K562 (cell line): ENCODE results near the gene NUDT21. TPM values are rescaled to one million over a fixed set of nuclear protein-coding genes. Genes with fewer than 3 reads are reported as not detected.

Source experiments
- ADNP ChIP-seq: fragments of 200-800 bp; sonication (Bioruptor generic); IDR thresholded peaks from 2 replicates; pipeline ENCODE4 v1.6.1; 2016; ENCODE audit warnings: missing genetic modification characterization, missing compliant biosample characterization
- CREB1 ChIP-seq, 2 experiments: sonication (generic) in 1 of 2; formaldehyde crosslinking in 1 of 2; IDR thresholded peaks; 2 replicates each; pipeline versions ENCODE4 v1.6.1 to v1.8.0; 2012 to 2022; ENCODE audit warnings: inconsistent platforms in 1 of 2, mild to moderate bottlenecking in 1 of 2, missing genetic modification reagents in 1 of 2, moderate library complexity in 1 of 2
- ESRRA ChIP-seq: fragments of 450-650 bp; IDR thresholded peaks from 2 replicates; pipeline ENCODE4 v1.6.1; 2014; ENCODE audit warnings: low read depth, mild to moderate bottlenecking, moderate library complexity, borderline replicate concordance
- GABPA ChIP-seq: fragments of 200-800 bp; sonication (Bioruptor generic); conservative IDR thresholded peaks from 2 replicates; pipeline ENCODE4 v1.6.1; 2016; ENCODE audit warnings: low read depth, missing genetic modification characterization, missing compliant biosample characterization
- KAT8 ChIP-seq: fragments of 450-650 bp; IDR thresholded peaks from 2 replicates; pipeline ENCODE4 v1.6.1; 2016; ENCODE audit warnings: low read depth, mild to moderate bottlenecking
- KDM2B ChIP-seq: fragments of 250-450 bp; sonication (Bioruptor Pico); IDR thresholded peaks from 2 replicates; pipeline ENCODE4 v1.8.0; 2021; ENCODE audit warnings: mild to moderate bottlenecking, moderate library complexity
- MAFF ChIP-seq: IDR thresholded peaks from 2 replicates; pipeline ENCODE4 v1.6.1; 2012; ENCODE audit warnings: low read length, improper control_type of control experiment
- MEF2A ChIP-seq: IDR thresholded peaks from 2 replicates; pipeline ENCODE4 v1.6.1; 2011; ENCODE audit warnings: low read depth, mild to moderate bottlenecking, low read length, moderate library complexity; ENCODE audit not compliant: control insufficient read depth
- POLR2AphosphoS5 ChIP-seq: IDR thresholded peaks from 2 replicates; pipeline ENCODE4 v1.6.1; 2011; ENCODE audit warnings: mild to moderate bottlenecking, low read depth, low read length, moderate library complexity; ENCODE audit not compliant: control insufficient read depth, insufficient read depth
- RAD21 ChIP-seq, 2 experiments: fragments of 250-450 bp in 1 of 2; fragments of 450-650 bp in 1 of 2; sonication (Bioruptor Pico) in 1 of 2; formaldehyde crosslinking in 1 of 2; IDR thresholded peaks in 1 of 2; conservative IDR thresholded peaks in 1 of 2; 2 replicates each; pipeline versions ENCODE4 v1.4.0 to v1.8.0; 2020 to 2022; ENCODE audit warnings: mild to moderate bottlenecking in 2 of 2, moderate library complexity in 1 of 2
- SMAD3 ChIP-seq: fragments of 450-650 bp; formaldehyde crosslinking; conservative IDR thresholded peaks from 2 replicates; pipeline ENCODE4 v1.4.0; 2020; ENCODE audit warnings: mild to moderate bottlenecking
- SREBF2 ChIP-seq: sonication (generic); formaldehyde crosslinking; IDR thresholded peaks from 2 replicates; pipeline ENCODE4 v1.4.0; 2020; ENCODE audit warnings: mild to moderate bottlenecking, missing genetic modification reagents
- TAF1 ChIP-seq: IDR thresholded peaks from 2 replicates; pipeline ENCODE4 v1.6.1; 2011; ENCODE audit warnings: mild to moderate bottlenecking, low read length, moderate library complexity; ENCODE audit not compliant: insufficient read depth, control insufficient read depth, severe bottlenecking; ENCODE audit errors: extremely low read depth
- ZBTB7A ChIP-seq: IDR thresholded peaks from 2 replicates; pipeline ENCODE4 v1.6.1; 2011; ENCODE audit warnings: low read depth, mild to moderate bottlenecking, low read length, moderate library complexity, borderline replicate concordance; ENCODE audit not compliant: control insufficient read depth
- ZNF121 ChIP-seq: sonication (generic); formaldehyde crosslinking; conservative IDR thresholded peaks from 2 replicates; pipeline ENCODE4 v1.8.0; 2022; ENCODE audit warnings: missing genetic modification reagents
- polyA plus RNA-seq, 8 experiments: library from polyadenylated mRNA; depleted of rRNA in 4 of 8; stranded (reverse) in 5 of 8; unstranded in 3 of 8; fragments of >200 nt; fragmentation: Nextera tagmentation in 2 of 8; fragmentation: Illumina TruSeq in 1 of 8; extraction: Ambion mirVana in 2 of 8; extraction: Trizol in 1 of 8; gene quantifications; 2 replicates each; pipeline versions ENCODE4 v1.2.1 to v1.2.3, GENCODE V29; 2011 to 2014; ENCODE audit warnings: inconsistent platforms in 1 of 8, missing spikeins in 1 of 8
- total RNA-seq, 7 experiments: library from RNA; depleted of rRNA in 6 of 7; stranded (reverse); fragments of >200 nt in 6 of 7; fragmentation: Illumina TruSeq in 2 of 7; extraction: Trizol in 2 of 7; gene quantifications; 2 replicates each; pipeline versions ENCODE4 v1.2.1 to v1.2.3, GENCODE V29; 2011 to 2021; ENCODE audit warnings: low replicate concordance in 1 of 7
- TF ChIP-seq, protein P1 (sequence below): sonication (generic); formaldehyde crosslinking; IDR thresholded peaks from 2 replicates; pipeline ENCODE4 v1.8.1; 2023; ENCODE audit warnings: mild to moderate bottlenecking, missing genetic modification reagents
- TF ChIP-seq, protein P2 (sequence below): sonication (generic); formaldehyde crosslinking; IDR thresholded peaks from 2 replicates; pipeline ENCODE4 v1.8.1; 2022; ENCODE audit warnings: missing genetic modification reagents
- TF ChIP-seq, protein P3 (sequence below): sonication (generic); formaldehyde crosslinking; IDR thresholded peaks from 2 replicates; pipeline ENCODE4 v1.8.1; 2023; ENCODE audit warnings: mild to moderate bottlenecking, missing genetic modification reagents
- TF ChIP-seq, protein P4 (sequence below): sonication (generic); formaldehyde crosslinking; IDR thresholded peaks from 2 replicates; pipeline ENCODE4 v1.8.0; 2023; ENCODE audit warnings: mild to moderate bottlenecking, missing genetic modification reagents

NUDT21 gene
- total and polyA plus RNA-seq, 9 of the 15 experiments (the other 6 are each of a cell fraction or from before 2014, with no cell fraction given): 62.4 to 218 (median 121) TPM

DNA sequence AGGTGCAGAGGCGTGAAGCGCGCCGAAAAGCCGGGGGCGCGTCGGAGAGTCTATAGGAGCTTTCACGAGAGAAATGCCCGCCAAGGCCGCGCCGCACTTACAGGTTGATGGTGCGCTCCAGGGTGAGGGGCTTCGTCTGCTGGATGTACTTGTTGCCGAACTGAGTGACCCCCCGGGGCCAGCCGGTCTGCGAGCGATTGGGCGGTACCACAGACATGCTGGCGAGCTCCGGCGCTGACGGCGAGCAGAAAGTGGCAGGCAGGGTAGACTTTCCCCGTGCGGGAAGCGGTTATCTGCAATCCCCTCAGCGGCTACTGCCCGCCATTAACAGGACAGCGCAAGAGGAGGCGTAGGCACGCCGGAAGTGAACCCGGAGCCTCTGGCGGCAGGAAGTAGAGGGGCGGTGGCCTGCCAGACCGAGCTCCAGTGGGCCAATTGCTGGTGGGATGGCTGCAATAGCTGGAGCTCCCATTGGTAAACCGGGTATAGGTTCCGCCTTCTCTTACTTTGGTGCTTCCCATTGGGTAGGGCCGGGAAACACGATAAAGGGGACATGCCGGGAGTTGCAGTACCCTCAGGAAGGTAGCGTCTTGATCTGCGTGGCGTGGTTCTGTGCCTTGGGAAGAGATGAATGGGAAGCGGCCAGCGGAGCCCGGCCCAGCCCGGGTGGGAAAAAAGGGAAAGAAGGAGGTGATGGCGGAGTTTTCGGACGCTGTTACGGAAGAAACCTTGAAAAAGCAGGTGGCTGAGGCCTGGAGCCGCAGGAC, at the start of gene NUDT21, which contains the start of gene OGFOD1 (continued):
- no peak for TF ChIP-seq SMAD3 (CRISPR knock-in tag)
- no peak; a peak in 1 of 4 replicates for TF ChIP-seq RAD21 (CRISPR knock-in tag; conservative IDR thresholded peaks at IDR 0.05 in 1 of 2, IDR thresholded peaks at IDR 0.05 in 1 of 2)
- TF ChIP-seq, protein P1, sequence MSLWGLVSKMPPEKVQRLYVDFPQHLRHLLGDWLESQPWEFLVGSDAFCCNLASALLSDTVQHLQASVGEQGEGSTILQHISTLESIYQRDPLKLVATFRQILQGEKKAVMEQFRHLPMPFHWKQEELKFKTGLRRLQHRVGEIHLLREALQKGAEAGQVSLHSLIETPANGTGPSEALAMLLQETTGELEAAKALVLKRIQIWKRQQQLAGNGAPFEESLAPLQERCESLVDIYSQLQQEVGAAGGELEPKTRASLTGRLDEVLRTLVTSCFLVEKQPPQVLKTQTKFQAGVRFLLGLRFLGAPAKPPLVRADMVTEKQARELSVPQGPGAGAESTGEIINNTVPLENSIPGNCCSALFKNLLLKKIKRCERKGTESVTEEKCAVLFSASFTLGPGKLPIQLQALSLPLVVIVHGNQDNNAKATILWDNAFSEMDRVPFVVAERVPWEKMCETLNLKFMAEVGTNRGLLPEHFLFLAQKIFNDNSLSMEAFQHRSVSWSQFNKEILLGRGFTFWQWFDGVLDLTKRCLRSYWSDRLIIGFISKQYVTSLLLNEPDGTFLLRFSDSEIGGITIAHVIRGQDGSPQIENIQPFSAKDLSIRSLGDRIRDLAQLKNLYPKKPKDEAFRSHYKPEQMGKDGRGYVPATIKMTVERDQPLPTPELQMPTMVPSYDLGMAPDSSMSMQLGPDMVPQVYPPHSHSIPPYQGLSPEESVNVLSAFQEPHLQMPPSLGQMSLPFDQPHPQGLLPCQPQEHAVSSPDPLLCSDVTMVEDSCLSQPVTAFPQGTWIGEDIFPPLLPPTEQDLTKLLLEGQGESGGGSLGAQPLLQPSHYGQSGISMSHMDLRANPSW: no peak
- no peak for TF ChIP-seq ZBTB7A
- TF ChIP-seq, protein P2, sequence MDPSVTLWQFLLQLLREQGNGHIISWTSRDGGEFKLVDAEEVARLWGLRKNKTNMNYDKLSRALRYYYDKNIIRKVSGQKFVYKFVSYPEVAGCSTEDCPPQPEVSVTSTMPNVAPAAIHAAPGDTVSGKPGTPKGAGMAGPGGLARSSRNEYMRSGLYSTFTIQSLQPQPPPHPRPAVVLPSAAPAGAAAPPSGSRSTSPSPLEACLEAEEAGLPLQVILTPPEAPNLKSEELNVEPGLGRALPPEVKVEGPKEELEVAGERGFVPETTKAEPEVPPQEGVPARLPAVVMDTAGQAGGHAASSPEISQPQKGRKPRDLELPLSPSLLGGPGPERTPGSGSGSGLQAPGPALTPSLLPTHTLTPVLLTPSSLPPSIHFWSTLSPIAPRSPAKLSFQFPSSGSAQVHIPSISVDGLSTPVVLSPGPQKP (CRISPR knock-in tag): no peak
- TF ChIP-seq ESRRA: no peak
- no peak for TF ChIP-seq MEF2A
- TF ChIP-seq KDM2B (CRISPR knock-in tag): no peak
- TF ChIP-seq, protein P3, sequence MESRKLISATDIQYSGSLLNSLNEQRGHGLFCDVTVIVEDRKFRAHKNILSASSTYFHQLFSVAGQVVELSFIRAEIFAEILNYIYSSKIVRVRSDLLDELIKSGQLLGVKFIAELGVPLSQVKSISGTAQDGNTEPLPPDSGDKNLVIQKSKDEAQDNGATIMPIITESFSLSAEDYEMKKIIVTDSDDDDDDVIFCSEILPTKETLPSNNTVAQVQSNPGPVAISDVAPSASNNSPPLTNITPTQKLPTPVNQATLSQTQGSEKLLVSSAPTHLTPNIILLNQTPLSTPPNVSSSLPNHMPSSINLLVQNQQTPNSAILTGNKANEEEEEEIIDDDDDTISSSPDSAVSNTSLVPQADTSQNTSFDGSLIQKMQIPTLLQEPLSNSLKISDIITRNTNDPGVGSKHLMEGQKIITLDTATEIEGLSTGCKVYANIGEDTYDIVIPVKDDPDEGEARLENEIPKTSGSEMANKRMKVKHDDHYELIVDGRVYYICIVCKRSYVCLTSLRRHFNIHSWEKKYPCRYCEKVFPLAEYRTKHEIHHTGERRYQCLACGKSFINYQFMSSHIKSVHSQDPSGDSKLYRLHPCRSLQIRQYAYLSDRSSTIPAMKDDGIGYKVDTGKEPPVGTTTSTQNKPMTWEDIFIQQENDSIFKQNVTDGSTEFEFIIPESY (CRISPR knock-in tag): no peak
- peak; percentile 99 for TF ChIP-seq GABPA (tag)
- no peak for TF ChIP-seq ZNF121 (CRISPR knock-in tag)
- no peak for TF ChIP-seq SREBF2
- TF ChIP-seq ADNP (tag): no peak
- peak; percentile 79 for TF ChIP-seq TAF1
- TF ChIP-seq CREB1 (IDR thresholded peaks at IDR 0.05): no peak
- no peak; the same call in 1 of the 2 replicates for TF ChIP-seq CREB1 (CRISPR knock-in tag; IDR thresholded peaks at IDR 0.05)
- TF ChIP-seq, protein P4, sequence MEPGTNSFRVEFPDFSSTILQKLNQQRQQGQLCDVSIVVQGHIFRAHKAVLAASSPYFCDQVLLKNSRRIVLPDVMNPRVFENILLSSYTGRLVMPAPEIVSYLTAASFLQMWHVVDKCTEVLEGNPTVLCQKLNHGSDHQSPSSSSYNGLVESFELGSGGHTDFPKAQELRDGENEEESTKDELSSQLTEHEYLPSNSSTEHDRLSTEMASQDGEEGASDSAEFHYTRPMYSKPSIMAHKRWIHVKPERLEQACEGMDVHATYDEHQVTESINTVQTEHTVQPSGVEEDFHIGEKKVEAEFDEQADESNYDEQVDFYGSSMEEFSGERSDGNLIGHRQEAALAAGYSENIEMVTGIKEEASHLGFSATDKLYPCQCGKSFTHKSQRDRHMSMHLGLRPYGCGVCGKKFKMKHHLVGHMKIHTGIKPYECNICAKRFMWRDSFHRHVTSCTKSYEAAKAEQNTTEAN: no peak
- no peak for TF ChIP-seq MAFF
- no peak for TF ChIP-seq KAT8
- TF ChIP-seq POLR2AphosphoS5: peak; percentile 83
